ENCODE results near the gene ANKRD34A. TPM values are rescaled to one million over a fixed set of nuclear protein-coding genes. Genes with fewer than 3 reads are reported as not detected.

Gene ANKRD34A
- total and polyA plus RNA-seq, 2 experiments from 2014 or later: 0.16 to 0.35 TPM

GRCh38 chr1:145927916-145928643 is 36.3 kb downstream of the ANKRD34A start (continued):
- TF ChIP-seq REST (IDR thresholded peaks at IDR 0.05; ENCODE audit: unreplicated experiment) (no peak), JUNB (IDR thresholded peaks at IDR 0.05; ENCODE audit: unreplicated experiment) (no peak), NANOG (IDR thresholded peaks at IDR 0.05; ENCODE audit: borderline replicate concordance) (no peak), STAT1 (IDR thresholded peaks at IDR 0.05; ENCODE audit: unreplicated experiment) (no peak)

GRCh38 chr1:145927063-145927886 is 37.1 kb downstream of the ANKRD34A start, which contains the start of gene RBM8A:
Gene RBM8A (minus strand): TSS chr1:145927484. CDS start chr1:145927426, 58 bp downstream.
- ATAC-seq: peak; percentile 97
- Mint-ChIP-seq H3K36me3 (ENCODE audit: low read depth) (peaks cover 14% of the 10 kb centered on the region), H3K4me3 (no peak within 1 kb of the TSS; the same call in 1 of the 3 replicates)

More at GRCh38 chr1:145927063-145927886, 37.1 kb downstream of the ANKRD34A start, which contains the start of gene RBM8A:
- H3K36me3 ChIP-seq (ENCODE audit: insufficient read depth): peaks cover 17% of the 10 kb centered on the region
- H4K20me1 ChIP-seq (replicated peaks; ENCODE audit: insufficient read depth): no peaks in the 10 kb centered on the region
- Mint-ChIP-seq H3K27ac (peak within 1 kb of the TSS; percentile 86), H3K9me3 (no peaks in the 10 kb centered on the region), H3K4me1 (peaks cover 14% of the 10 kb centered on the region), H3K27me3 (ENCODE audit: insufficient read depth, low read depth, poor library complexity) (peaks cover 4% of the 10 kb centered on the region)
- peak; percentile 99 for DNase-seq (ENCODE audit: low spot score)
- no peak within 1 kb of the TSS for H2AFZ ChIP-seq
- peaks cover 12% of the 10 kb centered on the region for H3K4me1 ChIP-seq (ENCODE audit: insufficient read depth)
- H3F3A ChIP-seq (replicated peaks; ENCODE audit: low read depth): peaks cover 12% of the 10 kb centered on the region; the same call in 1 of the 2 replicates
- H3K27ac ChIP-seq (ENCODE audit: low read depth): peak within 1 kb of the TSS; percentile 90
- TF ChIP-seq ETS1 (IDR thresholded peaks at IDR 0.05) (peak; percentile 72), STAT1 (IDR thresholded peaks at IDR 0.05; ENCODE audit: unreplicated experiment) (no peak), EZH2 (IDR thresholded peaks at IDR 0.05; ENCODE audit: low read depth, unreplicated experiment) (no peak), CREB1 (CRISPR knock-in tag; IDR thresholded peaks at IDR 0.05; ENCODE audit: low read depth) (peak; percentile 84), CTCF (conservative IDR thresholded peaks at IDR 0.05; ENCODE audit: low read depth in 2 of 2) (peak; percentile 55 to 73), POLR2AphosphoS5 (IDR thresholded peaks at IDR 0.05; ENCODE audit: low read depth) (peak; percentile 96)
- peaks cover 12% of the 10 kb centered on the region for H3K79me2 ChIP-seq (replicated peaks; ENCODE audit: insufficient read depth)
- no peaks in the 10 kb centered on the region for H3K9me2 ChIP-seq (ENCODE audit: insufficient read depth)
- H3K4me2 ChIP-seq: peak within 1 kb of the TSS; percentile 79
- H3K27me3 ChIP-seq (ENCODE audit: insufficient read depth): no peaks in the 10 kb centered on the region
- H3K4me3 ChIP-seq: peak within 1 kb of the TSS; percentile 63
